NCI-H1436 (cell line): ENCODE measurements around the gene MPRIP.
"Not testable (repeated sequence)": the region's sequence is repeated elsewhere in the genome, so short reads cannot be mapped to it uniquely, and the experiment has no call there.

Experiments
- DNase-seq: peaks from one replicate; lab custom pipeline; 2025; lab: John Stamatoyannopoulos, UW

The MPRIP gene

DNA sequence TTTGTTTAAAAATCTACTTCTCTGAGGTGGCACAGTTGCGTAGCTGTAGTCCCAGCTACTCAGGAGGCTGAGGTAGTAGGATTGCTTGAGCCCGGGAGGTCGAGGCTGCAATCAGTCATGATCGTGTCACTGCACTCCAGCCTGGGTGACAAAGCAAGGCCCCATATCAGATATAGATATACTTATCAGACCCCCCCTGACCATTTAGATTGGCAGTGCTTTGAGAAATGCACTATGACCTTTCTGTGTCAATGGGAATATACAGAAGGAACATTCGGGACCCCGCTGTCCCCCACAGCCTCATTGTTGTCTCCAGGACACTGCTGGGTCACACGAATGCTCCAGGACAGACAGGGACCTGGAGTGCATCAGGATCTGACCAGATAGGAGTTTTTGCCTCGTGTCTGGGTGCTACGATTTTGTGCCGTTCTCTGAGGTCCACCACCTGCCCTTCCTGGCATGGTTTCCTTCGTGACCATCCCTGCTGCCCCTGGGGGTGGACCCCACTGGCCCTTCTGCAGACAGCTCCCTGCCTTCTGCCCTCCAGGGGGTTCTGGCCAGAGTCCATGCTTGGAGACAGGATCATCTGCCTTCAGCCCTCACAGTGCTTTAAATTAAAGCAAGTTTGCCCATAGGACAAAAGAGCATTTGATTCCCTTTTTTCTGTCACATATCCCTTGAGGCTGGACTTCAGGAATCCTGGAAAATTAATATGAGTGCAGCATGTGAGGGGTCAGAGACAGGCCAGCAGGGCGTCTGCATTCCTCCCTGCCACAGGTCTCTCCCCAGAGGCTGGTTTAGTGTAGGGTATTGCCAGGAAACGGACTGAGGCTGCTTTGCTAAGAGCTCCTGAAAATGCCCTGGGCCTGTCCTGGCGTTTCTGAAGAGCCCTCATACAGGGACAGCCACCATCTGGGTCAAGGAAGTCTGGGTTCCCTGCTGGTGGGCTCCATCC, 144.6 kb downstream of the MPRIP start:
- DNase-seq: no peak

DNA sequence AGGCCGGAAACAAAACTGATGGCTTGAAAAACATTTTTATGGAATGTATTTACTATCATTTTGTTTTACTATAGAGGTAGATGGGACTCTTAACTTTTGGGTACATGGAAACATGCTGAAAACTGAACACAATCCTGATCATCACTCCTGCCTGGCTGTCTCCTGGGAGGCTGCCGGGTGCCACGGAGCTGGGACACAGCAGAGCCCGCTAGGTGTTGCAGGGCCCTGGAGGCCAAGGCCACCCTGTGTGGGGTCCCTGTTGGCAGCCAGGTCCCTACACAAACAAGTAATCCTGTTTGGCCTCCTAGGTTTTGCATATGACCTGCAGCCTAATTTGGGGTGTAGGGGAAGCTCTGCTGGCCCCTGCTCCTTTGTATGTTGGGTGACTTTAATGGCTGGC, 146.3 kb downstream of the MPRIP start:
- no peak for DNase-seq

DNA sequence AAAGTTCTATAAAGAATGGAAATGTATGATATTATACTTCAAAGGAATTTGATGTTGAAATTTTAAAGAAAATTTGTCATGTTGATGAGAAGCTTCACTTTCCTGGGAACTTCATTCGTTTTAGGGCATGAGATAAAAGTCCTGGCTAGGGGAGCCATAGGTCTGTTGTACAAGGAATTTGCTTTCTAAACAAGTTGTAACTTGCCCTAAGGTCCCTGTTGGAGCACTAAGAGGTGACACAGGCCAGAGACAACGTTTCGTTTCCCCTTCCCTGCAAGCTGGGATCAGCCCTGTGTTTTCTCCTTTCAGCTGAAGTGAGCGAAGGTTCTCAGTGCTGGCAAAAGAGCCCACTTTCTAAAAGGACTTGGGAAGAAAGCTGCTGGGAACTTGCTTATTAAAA, 147.3 kb downstream of the MPRIP start:
- DNase-seq: no peak

DNA sequence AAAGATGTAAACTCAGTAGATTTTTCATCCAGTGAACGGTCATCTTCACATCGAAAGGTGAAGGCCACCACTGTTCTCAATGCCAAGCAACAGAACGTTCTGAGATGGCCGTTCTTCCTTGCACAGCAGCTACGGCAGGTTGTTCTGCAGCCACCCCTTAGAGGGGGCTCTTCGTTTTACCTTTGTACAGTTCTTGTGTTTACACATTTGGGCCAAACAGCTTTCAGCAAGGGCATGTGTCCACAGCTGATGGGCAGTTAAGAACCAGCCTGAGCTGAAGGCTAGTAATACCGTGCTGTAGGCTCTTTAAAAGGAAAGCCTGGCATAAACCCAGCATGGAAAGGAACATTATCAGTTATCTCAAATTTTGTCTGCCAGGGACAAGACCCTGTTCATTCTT, 147.9 kb downstream of the MPRIP start:
- DNase-seq: no peak

DNA sequence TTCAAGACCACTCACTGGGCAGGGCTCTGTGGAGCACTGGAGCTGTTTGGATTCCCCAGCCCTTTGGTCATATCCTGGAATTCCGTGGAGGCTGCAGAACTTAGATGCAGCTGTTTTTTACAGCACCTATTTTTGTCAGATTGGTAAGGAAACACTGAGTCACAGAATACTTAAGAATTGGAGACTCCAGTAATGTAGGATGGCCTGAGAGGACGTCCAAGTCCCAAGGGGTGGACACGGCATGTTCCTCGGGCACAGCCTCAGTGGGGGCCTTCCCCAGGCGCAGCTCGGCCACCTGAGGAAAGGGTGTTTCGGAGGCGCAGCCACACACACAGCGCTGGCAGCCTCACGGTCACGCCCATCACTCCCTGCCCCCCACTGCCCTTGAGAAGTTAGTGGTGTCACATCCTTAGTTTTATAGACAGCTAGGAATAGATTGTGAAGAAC, 149.1 kb downstream of the MPRIP start:
- DNase-seq: no peak

DNA sequence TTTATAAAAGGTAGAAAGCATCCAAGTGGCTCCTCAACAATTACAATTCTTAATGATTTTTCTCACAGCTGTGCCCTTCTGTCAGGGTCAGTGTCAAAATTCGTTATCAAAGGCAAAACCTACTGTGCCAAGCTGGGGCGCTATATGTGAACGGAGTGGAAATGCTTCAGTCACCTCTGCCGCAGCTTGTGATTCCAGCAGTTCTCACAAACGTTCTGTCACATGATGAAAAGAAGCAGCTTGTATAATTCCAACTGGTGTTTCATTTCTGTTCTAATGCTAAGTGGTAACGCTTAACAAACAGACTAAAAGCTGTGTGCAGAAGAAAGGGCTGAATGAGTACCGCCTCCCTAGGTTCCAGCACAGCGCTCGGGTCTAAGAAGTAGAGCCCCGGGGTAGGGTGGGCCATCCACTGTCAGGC, 149.7 kb downstream of the MPRIP start:
- no peak for DNase-seq

DNA sequence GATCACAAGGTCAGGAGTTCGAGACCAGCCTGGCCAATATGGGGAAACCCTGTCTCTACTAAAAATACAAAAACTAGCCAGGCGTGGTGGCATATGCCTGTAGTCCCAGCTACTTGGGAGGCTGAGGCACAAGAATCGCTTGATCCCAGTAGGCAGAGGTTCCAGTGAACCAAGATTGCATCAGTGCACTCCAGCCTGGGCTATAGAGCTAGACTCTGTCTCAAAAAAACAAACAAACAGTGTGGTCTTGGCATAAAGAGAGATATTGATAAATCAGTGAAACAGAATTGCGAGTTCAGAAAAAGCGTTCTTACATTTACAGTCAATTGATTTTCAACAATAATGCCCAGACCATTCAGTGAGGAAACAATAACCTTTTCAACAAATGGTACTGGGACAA, 153.2 kb downstream of the MPRIP start:
- not testable (repeated sequence) for DNase-seq

DNA sequence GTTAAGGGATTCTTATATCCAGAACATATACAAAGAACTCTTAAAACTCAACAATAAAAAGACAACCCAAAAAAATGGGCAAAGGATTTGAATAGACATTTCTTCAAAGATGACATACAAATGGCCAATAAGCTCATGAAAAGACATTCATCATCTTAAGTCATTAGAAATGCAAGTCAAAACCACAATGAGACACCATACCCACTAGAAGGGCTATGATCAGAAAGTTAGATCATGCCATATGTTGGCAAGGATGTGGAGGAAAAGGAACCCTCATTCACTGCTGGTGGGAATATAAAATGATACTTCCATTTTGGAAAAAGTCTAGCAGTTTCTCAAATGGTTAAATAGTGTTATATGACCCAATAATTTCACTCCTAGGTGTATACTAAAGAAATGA, 154.5 kb downstream of the MPRIP start:
- no peak for DNase-seq

DNA sequence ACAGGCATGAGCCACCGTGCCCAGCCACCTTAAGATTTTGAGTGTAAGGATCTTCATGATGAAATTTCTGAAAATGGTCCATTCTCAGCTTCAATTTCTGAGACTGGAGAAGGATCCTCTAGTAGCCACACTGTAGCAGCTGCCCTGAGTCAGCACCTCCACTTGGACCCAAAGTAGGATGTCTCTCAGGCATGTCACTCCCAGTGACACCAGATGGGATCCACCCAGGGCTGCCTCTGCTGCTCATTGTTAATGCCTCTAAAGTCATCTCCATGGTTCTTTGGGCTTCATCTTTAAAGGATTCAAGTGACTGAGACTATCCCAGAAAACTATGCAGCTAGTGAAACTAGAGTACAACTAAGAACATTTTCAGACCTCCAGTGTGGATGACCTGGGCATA, 156.0 kb downstream of the MPRIP start:
- no peak for DNase-seq

DNA sequence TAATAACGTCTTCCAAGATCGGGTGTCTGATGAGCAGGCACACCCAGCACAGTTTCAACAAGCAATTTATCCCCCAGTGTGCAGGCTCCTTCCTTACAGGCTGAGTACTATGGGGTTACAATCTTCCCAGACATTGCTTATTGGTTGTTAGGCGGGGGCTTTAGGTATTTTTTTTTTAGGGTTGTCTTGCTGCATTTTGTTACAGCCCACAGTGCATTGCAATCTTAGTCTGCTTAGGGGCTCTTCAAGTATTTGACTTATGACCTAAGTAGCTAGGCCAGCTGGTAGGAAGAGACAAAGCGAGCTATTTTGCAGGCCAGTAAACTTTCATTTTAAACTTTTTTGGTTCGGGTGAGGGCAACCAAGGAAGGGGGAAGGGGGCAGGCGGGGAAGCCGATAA, 158.1 kb downstream of the MPRIP start:
- DNase-seq: no peak

DNA sequence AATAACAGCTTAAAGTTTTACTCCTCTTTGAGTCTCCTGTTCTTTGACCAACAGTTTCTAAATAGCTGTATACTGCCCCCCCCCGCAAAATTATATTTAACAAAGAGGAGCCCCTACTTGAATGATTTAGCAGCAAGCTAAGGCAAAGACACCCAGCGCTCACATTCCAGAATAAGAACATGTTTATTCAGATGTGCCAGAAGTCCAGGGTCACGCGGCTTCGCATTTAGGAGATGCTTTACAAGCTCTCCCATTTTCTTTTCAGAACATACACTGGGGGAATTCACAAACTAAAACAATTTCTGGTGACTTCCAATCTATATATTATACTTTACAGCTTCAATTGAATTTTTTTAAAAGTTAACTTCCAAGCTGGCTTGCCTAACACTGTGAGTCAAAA, 158.6 kb downstream of the MPRIP start:
- no peak for DNase-seq

DNA sequence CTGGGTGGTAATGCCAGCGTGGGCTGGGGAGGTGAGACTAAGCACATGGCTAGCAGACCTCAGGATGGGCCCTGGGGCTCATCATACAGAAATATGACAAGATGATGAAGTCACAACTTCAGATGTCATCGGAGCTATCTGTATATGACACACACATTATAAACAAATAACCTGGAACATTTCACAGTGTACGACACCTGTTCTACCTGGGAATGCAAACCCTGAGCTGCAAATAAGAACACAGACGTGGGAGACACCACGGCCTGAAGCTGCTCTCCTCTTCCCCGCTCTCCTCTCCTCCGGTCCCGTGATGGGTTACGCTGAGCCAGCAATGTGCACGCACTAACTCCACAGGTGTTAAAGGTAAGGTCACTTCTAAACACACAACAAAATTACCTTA, 159.0 kb downstream of the MPRIP start:
- no peak for DNase-seq

DNA sequence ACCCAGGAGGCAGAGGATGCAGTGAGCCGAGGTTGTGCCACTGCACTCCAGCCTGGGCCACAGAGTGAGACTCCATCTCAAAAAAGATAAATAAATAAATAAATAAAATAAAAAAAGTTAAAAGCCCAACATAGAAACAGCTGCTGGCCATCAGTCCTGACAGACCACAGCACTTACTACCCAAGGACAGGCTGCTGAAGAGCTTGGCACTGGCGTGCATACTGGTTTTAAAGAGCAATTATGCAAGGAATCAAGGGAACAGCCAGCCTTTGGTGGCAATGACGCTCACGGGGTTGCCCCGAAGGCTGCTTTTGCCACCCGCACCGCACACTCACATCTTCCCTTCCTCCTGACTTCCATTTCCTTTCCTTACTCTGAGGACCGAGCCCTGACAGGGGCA, 159.7 kb downstream of the MPRIP start:
- DNase-seq: no peak

DNA sequence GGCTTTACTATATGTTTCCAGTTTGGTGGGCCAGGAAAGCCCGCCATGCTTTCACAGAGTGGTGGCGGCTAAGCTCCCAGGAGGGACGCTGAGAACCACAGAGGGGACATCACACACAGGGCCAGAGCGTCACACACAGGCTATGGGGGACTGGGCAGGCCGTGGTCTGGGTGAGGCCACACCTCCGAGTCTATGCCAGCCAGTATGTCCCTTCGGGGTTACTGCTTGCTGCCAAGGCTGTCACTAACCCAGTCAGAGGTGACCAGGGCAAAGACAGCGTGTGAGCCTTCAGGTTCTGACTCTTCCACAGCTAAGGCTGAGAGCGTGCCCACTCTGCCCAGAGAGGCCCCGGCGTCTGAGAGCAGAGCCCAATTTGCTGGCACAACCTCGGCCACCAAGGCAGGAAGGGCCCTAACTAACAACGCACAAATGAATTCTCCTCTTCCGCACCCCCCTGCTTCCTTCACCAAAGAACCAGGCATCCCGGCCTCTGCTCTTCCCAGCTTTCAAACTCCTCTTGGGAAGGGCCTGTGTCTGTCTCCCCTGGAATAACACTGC, 161.0 kb downstream of the MPRIP start:
- no peak for DNase-seq

DNA sequence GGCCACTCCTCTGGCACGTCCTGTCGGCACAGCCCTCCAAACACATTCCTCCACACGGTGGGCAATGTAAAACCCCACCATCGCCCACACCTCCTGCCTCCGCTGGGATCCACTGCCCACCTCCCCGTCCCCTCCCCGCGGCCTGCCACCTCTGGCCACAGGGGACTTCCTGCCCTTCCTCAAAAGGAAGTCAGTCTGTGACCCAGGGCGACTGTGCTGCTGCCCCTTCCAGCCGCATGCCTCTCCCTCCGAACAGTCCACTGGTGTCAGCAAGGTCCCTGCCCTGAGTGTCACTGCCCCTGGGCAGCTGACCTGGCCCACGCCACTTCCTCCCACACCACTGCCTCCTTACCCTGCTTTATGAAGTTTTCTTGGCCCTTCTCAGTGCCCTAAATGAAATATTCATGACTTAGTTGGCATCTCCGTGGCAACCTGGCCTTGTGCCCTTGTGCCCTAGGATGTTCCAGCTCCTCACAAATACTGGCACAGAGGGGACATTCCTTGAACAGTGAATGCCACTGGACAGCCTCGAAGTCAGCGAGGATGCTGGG, 161.9 kb downstream of the MPRIP start:
- DNase-seq: no peak

DNA sequence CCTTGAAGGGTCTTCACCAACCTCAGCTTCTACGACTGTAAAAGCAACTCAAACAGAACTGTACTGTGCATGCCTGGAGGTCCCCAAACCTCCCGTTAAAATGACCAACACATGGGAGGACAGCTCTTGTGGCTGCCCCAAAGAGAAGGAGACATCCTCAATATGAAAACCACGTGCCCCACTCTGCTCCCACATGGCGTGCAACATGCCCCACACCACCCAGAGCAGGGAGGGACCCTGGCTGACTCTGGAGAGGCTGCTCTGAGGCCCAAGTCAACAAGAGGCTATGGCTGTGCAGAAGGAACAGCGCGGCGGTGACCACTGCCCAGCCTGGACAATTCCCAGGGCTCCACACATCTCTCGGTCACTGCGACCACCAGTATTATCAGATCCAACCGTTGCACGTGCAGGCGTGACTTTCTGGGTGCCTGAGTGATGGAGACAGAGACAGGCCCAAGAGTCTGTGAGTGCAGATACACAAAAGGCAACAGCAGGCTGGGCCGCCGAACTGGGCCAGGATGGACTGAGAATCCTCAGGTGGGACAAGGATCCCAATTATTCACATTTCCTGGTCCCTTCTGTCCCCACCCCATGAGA, 162.5 kb downstream of the MPRIP start:
- DNase-seq: no peak

DNA sequence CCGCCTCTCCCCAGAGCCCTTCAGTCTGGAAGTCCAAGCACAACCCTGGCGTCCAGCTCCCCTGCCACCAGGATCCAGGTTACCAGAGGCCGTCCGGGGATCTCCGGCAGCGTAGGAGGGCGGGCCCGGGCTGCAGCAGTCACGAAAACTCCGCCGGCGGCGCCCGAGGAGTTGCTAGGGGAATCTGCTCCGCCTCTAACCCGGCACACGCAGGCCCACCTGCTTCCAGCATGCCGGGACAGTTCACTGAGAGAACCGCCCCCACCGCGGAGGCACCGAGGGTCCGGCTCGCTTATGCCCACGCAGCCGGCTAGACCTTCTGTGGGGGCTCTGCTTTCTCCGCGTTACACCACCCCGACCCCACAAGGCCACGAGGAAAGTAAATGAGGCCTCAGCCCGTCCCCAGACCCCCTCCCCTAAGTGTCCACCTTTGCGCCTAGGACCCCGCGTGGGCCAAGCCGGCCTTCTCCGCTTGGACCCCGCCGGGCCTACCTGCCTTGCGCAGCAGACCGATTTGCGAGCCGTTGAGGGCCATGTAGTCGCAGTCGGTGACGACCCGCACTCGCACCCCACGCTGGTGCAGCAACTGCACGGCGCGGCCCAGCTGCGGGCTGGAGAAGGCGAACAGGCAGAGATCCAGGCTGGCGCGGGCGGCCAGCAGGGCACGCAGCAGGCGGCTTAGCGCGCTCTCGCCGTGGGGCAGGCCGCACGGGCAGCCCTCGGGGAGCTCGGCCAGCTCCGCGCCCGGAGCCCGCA, 163.3 kb downstream of the MPRIP start:
- peak; percentile 46 for DNase-seq

DNA sequence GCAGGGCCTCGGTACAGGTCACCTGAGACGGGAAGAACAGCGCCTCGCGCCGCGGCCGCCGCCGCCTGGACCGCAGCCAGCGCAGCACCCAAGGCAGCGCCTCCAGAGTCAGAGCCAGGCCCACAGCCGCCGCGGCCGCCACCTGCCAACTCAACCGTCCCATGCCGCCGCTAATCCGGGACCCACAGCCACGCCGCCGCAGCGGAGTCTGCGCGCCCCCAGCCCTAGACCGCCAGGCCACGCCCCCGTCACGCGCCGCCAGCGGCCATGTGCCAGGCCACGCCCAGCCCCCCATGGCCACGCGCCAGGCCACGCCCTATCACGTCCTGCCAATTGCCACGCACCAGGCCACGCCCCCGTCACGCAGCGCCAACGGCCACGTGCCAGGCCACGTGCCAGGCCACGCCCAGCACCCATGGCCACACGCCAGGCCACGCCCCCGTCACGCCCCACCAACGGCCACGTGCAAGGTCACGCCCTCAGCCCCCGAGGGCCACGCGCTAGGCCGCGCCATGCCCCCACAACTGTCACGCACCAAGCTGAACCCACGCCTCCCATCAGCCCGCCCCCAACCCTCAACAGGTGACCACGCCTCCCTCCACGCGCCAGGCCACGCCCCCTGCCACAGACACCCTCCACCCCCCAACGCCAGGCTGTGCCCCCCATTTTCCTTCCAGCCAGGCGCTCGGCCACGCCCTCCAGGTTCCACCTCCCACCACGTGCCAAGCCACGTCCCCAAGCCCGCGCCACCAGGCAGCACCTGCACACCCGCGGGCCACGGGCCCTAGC, 164.1 kb downstream of the MPRIP start, which contains the start of gene PLD6:
PLD6 (minus strand) TSS at position 210 of the 789 bp plus-strand sequence; CDS start at position 163, 47 bp downstream.
- peak; percentile 74 for DNase-seq

DNA sequence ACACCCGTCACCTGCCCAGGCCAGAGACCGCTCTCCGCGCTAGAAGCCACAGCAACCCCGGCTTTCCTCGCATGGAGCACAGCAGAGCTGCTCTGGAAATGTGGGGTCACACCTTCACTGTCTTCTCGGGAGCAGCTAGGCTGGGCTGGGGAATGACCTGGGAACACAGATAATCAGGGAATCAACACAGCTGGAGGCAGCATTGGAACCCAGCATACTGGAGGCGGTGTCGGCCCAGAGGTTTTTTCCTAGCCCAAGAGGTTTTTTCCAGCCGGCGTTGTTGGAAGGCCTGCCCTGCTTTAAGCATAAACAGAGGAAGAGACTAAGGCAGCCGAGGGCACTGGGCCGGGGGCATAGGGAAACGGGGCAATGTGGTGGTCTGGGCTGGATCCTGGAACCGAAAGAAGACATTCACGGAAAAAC, 164.7 kb downstream of the MPRIP start:
- DNase-seq: no peak

DNA sequence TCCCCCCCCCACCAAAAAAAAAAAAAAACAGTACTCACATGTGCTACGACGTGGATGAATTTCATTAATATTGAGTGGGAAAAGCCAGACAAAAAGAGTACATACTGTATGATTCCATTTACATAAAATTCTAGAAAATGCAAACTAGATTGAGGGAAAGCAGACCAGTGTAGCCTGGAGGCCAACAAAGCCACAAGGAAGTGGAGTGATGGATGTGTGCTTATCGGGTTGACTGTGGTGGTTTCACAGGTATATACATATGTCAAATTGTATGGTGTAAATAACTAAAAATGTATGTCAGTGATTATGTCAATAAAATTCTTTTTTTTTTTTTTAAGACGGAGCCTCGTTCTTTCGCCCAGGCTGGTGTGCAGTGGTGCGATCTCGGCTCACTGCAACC, 165.7 kb downstream of the MPRIP start:
- no peak for DNase-seq

DNA sequence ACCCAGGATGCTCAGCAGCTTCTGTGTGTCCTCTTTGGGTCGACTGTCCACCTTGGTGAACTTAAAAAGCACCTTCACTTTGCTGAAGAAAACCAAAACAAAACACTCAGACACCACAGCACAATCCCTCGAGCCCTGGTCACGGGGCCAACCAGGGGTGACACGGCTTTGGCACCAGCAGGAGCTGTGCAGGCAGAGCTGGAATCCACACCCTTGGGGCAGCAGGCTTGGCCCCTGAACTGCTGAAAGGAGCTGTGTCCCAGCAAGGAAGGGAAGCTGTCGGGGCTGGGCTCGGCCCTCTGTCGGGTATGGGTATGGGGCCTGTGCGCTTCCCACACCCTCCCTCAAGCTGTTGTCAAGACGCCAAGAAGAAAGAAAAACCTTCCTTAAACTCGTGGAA, 171.5 kb downstream of the MPRIP start:
- DNase-seq: no peak
